SK-N-MC (cell line): ENCODE data around the gene GOLGA6D.
"Not testable (repeated sequence)": the region's sequence is repeated elsewhere in the genome, so short reads cannot be mapped to it uniquely, and the experiment has no call there.

Experiments used
- EZH2 ChIP-seq: fragments of 200-600 bp; sonication (generic); IDR thresholded peaks from one replicate; pipeline ENCODE4 v1.6.1; 2017; ENCODE audit warnings: antibody characterized with exemption
- POLR2AphosphoS5 ChIP-seq: IDR thresholded peaks from 2 replicates; pipeline ENCODE4 v1.6.1; 2012; ENCODE audit warnings: mild to moderate bottlenecking, low read depth, low read length, borderline replicate concordance

DNA sequence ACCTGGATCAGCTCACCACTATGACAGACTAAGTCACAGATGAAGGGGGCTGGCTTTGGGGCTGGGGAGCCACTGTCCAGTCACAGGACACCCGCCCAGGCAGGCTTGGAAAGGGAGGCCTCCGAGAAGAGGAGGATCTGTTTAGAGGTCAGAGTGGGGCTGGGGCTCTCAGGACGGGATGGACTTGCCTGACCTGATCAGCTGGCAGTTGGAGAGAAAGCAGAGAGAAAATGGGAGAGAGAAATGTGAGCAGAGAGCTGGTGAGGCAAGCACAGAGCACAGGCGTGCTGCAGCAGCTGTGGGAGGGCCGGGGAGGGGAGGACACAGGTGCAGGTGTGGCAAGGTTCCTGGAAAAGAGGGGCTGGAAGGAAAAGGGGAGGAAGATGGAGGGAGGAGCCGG is 17.4 kb downstream of the GOLGA6D start:
- TF ChIP-seq POLR2AphosphoS5, EZH2: not testable (repeated sequence)
